ENCODE results near the gene PLA2G15.

- TF ChIP-seq POLR2A (IDR thresholded peaks at IDR 0.05) (no peak), CTCF (IDR thresholded peaks at IDR 0.05) (no peak), EP300 (IDR thresholded peaks at IDR 0.05) (no peak)
These were observed 46.1 kb downstream of the PLA2G15 start for GRCh38 chr16:68291227-68291626.
